NCI-H1048 (cell line): ENCODE measurements around the gene NKX2-3.

Experiments
- DNase-seq: peaks from one replicate; lab custom pipeline; 2025; lab: John Stamatoyannopoulos, UW

The NKX2-3 gene

DNA sequence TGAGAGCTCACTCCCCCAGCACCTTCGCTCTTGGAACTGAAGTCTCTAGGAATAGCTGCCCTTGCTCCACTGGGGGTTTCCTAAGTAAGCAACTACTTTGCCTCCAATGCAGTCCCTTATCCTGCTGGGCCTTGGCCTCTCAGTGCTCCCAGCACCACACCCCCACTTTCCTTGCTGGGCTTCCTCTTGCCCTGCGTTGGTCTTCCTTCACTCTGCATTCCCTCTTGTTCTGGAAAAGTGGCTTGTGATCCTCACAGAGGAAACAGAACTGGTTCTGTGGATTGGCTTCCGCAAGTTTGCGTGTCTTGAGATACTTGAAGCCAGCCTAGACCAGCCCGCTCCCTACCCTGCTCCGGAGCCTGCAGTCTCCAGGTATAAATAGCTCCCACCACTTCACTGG is 6.4 kb downstream of the NKX2-3 start:
- DNase-seq = no peak

- no peak for DNase-seq
Measured at GRCh38 chr10:99539820-99540219, 7.1 kb downstream of the NKX2-3 start.

- DNase-seq = no peak
Measured at GRCh38 chr10:99540306-99540656, 7.5 kb downstream of the NKX2-3 start.

DNA sequence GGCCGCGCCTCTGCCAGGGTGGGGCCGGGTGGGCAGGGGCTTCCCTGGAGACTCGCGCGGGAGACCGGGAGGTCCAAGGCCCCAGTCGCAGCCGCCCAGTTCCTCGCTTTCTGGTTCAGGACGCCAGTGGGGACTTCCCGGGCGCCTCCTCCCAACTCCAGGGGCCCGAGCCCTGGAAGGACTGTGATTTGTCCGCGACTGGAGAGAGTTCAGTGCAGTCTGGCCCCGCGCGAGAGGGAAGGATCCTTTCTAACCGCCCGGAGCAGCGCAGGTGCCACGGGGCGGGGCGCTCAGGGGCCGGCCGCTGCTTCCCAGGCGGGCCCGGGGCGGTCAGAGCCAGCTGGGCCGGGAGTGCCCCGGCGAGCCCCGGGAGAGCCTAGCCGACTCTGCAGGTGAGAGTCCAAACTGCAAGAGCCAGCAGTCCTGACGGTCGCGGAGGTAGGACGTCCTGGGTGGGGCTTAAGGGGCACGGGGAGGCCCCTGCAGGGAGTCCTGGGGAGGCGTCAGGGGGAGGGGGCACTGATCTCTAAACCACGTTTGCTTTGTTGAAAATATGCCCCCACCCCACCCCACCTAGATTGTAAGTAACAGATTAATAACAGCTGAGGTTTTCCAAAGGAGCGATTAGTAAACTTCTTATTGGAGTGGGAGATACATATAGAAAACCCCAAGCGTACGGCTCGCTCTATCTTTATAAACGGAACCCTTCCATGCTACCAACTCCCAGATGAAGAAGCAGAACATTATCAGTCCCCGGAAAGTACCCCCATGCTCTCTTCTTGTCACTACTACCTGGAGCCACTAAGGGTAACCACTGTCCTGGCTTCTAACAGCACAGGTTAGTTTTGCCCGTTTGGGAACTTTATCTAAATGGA is 8.2 kb downstream of the NKX2-3 start:
- no peak for DNase-seq

- DNase-seq = no peak
Measured at GRCh38 chr10:99544322-99544721, 11.6 kb downstream of the NKX2-3 start.

DNA sequence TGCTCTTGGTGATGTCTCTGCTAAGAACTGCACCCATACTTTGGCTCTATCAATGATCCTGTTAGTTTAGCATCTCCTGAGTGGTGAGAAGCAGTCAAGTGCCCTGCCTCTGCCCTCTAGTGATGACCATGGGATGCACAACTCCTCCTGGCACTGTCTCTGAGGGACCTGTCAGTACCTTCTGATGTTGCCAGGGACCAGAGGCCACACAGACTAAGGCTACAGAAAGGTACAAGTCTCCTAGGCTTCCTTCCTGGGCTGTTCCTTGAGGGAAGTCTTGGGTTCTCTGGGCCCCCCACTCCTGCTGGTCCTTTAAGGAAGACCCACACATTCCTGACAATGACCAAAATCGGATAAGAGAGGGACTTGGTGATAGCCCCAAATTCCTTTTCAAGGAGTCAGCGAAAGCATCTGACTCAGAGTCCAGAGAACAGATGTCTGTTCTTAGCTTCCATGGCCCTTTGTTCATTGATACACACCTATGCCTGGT is 15.3 kb downstream of the NKX2-3 start:
- DNase-seq = no peak

DNA sequence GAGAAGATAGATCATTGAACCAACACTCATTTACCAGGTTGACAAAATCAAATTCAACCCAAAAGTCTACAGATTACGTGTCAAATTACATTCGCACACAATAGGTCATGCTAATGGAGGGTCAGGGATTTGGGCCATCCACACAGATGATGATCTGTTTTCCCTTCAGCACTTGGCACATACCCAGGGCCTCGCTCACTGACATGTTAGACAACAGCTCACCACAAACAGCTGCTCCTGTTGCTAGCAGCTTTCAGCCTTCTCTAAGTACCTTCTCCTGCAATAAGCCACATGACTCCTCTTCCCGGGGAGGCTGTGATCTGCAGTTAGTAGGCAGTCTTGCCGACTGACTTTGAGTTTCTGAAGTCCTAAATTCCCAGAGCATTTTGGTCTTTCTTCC is 18.4 kb downstream of the NKX2-3 start:
- DNase-seq = no peak

DNA sequence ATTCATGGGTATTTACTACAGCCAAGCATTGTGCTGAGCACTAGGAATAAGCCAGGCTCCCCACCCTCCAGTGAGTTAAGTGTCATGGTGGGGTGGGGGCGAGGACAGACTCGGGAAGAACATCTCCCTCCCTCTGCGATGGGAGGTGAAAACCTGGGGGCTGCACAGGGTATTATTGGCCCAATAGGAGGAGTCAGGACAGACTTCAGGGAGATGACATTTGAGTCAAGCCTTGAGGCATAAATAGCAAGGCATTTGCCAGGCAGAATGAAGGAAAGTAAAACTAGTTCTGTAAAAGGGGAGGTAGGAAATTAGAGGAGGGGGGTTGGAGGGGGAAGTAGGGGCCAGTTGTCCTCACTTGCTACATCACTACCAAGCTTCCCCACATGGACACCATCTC is 18.9 kb downstream of the NKX2-3 start:
- DNase-seq = no peak

- no peak for DNase-seq
Measured at GRCh38 chr10:99555371-99555770, 22.6 kb downstream of the NKX2-3 start.

DNA sequence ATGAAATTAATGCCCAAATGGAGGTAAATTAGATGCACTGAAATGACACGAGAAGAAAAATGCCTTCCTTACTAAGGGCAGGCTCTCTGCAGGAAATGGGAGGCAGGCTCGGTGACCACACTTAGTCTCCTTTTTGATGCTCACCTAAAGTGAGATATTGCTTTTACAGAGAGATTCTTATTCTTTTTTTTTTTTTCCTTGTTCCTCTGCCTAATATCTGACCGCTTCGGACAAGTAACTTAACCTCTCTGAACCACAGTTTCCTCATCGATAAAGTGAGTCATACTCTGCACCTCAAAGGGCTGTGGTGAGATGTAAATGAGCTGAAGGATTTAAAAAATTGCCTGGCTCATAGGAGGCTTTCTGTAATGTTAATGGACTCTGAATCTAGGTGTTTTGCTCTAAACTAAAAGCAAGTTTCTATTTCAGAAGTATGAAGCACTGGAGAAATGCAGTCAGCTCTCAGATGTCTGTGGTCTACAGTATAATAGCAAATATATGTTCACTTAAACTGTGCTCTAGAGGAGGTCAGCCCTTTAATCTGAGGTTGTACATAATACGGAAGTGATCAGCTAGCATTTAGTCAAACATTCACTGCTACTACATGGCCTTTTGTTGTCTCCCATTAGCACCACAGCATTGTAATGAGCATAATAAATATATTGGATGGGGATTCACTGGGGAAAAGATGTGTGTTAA is 23.2 kb downstream of the NKX2-3 start:
- no peak for DNase-seq

GRCh38 chr10:99557044-99557443 is 24.3 kb downstream of the NKX2-3 start:
- DNase-seq = no peak

GRCh38 chr10:99558708-99559107 is 26.0 kb downstream of the NKX2-3 start:
- DNase-seq = no peak

DNA sequence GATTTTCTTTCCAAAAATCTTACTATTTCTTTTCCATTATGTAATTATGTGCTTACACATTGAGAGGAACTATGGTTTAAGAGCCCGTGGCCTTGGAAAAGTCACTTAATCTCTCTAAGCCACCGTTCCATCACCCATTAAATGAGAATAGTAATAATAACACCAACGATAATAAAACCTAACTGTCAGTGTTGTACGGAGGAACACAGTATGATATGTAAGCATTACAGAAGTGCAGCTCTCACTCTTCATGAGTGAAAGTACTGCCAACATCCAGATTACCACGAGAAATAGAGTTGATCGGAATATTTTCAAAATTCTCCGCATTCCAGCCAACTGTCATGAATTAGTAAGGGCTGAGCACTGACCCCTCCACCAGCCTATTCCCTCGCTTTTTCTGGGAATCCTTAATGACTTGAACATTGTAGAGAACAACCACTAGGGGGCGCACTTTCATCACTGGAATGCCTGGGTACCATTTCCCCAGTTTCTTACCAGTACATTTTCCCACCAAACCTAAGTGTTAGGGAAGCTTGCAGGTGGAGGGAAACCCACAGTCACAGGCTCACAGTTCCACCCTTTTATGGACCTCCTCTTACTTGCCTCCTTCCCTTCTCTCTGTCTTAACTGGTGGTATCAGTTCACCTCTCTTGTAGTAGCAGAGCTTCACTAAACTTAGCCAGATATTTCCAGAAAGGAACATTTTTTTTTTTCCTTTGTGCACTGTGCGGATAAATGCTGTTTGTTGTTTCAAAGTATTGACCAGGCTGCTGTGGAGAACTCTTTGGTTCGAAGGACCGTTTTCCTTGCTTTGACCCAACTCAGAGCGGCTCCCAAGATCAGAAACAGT is 27.8 kb downstream of the NKX2-3 start:
- DNase-seq = peak; percentile 34

DNA sequence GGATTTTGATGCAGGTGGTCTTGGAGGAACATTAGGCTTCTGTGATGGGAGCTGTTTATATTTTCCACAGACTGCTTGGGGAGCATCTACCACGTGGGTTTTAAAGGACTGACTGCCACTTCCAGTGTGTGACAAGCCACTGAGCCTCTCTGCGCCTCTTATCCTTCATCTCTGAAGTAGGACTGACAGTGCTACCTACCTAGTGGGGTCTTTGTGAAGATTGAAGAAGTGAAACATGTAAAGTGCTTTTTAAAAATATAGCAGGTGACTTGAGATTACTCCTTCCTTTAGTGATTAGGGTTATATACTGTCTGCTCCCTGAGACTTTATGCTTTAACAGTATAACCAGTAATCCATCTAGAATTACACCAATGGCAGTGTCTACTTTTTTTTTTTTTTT is 29.9 kb downstream of the NKX2-3 start:
- DNase-seq = no peak

GRCh38 chr10:99564361-99564760 is 31.6 kb downstream of the NKX2-3 start:
- DNase-seq = no peak

DNA sequence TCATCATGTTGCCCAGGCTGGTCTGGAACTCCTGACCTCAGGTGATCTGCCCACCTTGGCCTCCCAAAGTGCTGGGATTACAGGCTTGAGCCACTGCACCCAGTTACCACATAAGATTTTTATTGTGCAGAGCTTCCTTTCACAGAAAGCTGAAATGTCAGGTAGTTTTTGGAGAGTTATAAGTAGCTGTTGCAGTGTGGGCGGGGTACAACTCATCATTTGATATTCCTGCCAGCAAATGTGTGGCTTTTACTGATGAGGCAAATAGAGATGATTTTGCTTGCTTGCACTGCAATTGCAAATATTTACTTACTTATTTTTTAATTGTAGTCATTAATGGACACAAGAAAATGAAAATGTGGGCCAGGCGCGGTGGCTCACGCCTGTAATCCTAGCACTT is 32.4 kb downstream of the NKX2-3 start:
- no peak for DNase-seq

DNA sequence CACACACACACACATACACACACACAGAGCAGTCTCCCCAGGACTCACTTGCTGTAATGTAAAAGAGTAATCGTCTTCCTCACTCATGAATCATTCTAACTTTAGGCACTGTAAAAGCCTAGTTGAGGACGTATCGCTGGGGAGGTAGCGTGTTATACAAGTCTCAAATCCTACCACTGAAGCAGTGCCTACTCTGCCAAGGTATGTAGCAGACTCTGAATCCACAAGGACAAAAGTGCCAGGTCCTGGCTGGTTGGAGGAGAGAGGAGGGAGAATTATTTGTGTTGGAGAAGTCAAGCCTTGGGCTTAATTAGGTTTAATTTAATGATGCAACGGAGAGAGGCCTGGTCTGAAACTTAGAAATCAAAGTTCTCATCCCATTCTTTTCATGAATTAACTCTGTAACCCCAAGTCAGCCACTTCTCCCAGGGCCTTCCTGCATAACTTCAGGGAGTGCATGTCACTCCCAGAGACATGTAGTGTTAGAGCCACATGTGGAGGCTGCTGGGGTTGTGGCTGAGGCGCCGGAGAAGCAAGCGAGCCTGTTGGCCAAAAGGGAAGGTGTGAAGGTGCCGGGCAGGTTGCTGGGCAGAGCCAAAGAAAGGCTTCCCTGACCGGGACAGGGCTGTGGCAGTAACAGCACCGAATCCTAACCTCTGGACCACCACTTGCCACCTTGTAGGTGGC is 36.7 kb downstream of the NKX2-3 start:
- DNase-seq = no peak

- no peak for DNase-seq
Measured at GRCh38 chr10:99569961-99570360, 37.2 kb downstream of the NKX2-3 start.

DNA sequence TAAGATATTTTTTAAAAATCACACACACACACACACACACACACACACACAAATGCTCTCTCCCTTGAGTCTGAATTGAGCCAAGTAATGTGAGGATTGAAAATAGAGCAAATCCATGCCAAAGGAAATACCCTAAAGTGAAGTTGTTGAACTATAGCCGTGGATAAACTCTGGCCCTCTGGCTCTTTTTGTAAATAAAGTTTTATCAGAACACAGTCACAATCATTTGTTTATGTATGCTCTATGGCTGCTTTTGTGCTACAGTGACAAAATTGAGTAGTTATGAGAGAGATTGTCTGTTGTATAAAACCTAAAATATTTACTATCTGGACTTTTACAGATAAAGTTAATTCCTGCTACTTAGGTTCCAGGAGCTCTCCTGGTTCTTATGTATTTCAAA is 39.1 kb downstream of the NKX2-3 start:
- DNase-seq = no peak

GRCh38 chr10:99573790-99574189 is 41.0 kb downstream of the NKX2-3 start:
- DNase-seq = no peak

DNA sequence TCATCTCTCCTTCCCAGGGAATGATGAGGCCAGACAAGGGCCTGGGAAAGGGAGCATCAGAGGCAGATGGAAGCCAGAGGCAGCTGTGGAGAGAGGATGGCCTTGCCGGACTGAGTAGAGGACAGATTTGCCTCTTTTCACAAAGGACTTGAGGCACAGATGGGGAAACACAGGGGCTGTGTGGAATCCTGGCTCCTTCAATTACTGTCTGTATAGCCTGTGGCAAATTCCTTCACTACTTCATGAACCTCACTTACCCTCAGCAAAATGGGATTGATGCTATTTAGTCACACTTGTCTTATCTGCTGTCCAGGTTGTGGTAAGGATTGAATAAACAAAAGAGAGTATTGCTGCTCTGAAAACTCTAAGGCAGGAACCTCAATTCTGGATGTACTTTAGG is 47.2 kb downstream of the NKX2-3 start:
- no peak for DNase-seq

GRCh38 chr10:99582255-99582770 is 49.6 kb downstream of the NKX2-3 start:
- DNase-seq = no peak
